GM12891 (cell line): Measurements from ENCODE around the gene ARL6IP1.

Source experiments
- POLR2A ChIP-seq: IDR thresholded peaks from 2 replicates; pipeline ENCODE4 v1.6.1; 2011; ENCODE audit warnings: low read depth, low read length, control low read depth
- POLR2AphosphoS5 ChIP-seq: IDR thresholded peaks from 2 replicates; pipeline ENCODE4 v1.6.1; 2011; ENCODE audit warnings: low read depth, low read length, control low read depth
- POU2F2 ChIP-seq: IDR thresholded peaks from 2 replicates; pipeline ENCODE4 v1.6.1; 2011; ENCODE audit warnings: low read depth, mild to moderate bottlenecking, control low read depth, low read length, moderate library complexity
- SPI1 ChIP-seq: IDR thresholded peaks from 2 replicates; pipeline ENCODE4 v1.6.1; 2011; ENCODE audit warnings: low read depth, low read length, control low read depth
- TAF1 ChIP-seq: IDR thresholded peaks from 2 replicates; pipeline ENCODE4 v1.6.1; 2011; ENCODE audit warnings: low read depth, low read length, control low read depth

GRCh38 chr16:18792836-18793433, 8.4 kb downstream of the ARL6IP1 start:
- no peak for TF ChIP-seq POLR2AphosphoS5
- TF ChIP-seq TAF1, result no peak
- no peak for TF ChIP-seq POLR2A
- TF ChIP-seq SPI1, result no peak
- TF ChIP-seq POU2F2, result no peak
